GM18907 (cell line): ENCODE measurements around the gene OR7A10.

ENCODE experiments used
- ATAC-seq: cut with Tn5 transposase; IDR thresholded peaks from one replicate; pipeline ENCODE4 v1.9.1; 2021; ENCODE audit warnings: mild to moderate bottlenecking, moderate library complexity; ENCODE audit not compliant: unreplicated experiment

The OR7A10 gene

DNA sequence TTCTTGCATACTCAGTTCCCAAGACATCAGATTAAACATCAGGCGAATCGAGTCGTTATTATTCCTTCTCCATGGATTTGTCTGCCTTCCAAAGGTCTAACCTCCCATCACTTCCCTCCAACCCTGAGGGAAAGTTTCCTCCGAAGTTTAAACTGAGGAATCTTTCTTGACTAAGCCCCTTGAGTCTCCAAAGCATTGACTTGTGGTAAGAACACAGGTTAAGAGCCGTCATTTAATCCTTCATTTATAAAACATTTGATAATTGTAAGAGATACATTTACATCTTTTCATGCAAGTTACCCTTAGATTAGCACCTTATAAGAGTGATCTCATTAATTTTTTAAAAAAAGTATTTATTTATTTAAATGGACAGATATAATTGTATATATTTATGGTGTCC, at the start of gene OR7A10:
OR7A10 (minus strand) TSS at position 101 of the 400 bp plus-strand sequence. CDS start 7,045 bp downstream, outside the sequence.
- no peak for ATAC-seq

DNA sequence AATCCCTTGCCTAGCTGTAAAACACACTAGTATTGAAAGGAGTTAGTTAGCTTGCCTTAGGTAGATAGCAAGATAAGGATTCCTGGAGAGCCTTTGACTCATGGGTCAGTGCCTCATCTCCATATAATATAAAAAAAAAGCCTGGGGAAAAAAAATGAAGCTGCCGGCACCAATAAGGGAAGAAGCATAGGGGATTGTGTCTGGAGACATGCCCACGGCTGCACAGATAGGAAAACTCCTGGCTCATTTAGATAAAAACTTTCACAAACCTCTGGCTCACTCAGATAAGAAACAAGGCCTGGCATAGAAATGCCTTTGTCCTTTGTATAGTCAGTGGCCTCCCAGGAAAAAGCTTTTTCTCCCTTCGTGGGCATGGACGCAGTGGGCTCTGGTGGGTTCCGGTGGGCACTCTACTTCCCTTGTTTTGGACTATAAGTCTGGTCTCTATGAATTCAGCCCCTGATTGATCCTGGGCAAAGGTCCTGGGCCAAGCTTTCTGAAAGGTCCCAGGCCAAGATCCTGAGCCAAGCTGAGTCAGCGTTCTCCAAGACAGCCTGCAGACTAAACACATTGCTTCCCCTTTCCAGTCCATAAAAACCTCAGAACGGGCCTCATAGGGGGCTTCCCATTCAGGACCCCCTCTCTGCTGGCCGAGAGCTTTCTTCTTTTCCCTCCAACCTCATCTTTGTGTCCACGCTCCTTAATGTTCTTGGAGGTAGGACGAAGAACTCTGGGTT, 42.1 kb upstream of the OR7A10 start:
- ATAC-seq: no peak

DNA sequence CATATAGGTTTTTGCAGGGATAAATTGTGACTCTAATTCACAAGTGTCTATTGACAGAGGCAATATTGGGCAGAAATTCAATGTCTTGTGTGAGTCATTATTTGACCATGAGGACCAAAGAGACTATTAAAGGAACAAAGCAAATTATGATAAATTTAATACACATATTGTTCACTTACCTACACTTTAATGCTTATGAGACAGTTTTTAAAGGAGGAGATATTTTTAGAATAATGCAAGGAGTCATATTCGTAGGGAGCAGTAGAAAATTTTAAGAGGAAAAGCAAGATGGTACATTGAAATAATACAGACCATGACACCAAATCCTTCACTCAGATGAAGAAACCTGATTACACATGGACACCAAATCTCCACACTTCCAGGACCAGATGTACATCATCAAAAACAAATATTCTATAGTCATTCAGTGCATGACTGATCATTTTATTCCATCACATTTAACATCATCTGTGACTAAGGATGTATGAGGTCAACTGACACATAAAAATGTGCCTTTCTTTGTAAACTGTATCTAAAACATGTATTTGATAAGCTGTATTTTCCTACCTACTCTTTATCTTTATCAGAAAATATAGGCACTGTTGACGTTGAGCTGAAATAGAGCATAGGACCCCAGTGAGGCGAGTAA, 41.4 kb upstream of the OR7A10 start:
- ATAC-seq: no peak

DNA sequence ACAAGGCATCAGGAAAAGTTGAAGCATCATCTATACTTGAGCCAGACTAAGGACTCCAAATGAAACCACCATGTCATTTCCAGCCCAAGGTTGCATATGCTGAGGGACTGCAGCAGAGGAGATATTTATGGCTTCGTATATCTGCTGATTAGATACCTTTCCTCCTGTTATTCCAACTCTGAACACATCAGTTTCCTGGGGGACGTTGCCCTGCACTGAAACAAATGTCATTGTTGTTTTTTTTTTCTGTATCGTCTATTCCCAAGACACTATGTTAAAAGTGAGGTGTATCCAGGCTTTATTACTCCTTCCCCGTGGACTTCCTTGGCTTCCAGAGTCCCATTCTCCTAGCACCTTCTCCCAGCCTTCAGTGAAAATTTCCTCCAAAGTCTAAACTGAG, 37.3 kb upstream of the OR7A10 start, which contains the start of gene OR7A17:
OR7A17 (minus strand) TSS at position 101 of the 400 bp plus-strand sequence. CDS start 4,777 bp downstream, outside the sequence.
- no peak for ATAC-seq

DNA sequence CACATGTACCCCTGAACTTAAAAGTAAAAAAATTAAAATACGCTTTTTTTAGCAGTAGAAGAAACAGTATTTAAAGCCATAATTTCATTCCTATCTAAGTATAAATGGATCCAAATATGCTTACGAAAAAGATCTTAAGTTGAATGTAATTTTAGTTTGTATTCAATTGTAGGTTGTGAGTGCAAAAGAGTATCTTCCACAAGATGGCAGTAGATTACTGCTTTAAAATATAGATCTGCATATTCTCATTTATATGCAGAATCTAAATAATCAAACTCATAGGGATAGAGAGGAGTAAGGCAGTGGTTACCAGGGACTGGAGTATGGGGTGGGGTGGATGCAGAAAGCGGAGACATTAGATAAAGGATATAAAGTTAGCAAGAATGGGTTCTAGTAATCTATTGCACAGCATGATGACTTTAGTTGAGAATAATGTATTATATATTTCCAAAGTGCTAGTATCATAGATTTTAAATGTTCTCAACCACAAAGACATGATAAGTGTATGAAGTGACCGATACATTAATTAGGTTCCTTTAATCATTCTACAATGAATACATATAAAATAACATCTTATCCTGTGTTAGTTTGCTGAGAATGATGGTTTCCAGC, 23.0 kb upstream of the OR7A10 start:
- no peak for ATAC-seq

DNA sequence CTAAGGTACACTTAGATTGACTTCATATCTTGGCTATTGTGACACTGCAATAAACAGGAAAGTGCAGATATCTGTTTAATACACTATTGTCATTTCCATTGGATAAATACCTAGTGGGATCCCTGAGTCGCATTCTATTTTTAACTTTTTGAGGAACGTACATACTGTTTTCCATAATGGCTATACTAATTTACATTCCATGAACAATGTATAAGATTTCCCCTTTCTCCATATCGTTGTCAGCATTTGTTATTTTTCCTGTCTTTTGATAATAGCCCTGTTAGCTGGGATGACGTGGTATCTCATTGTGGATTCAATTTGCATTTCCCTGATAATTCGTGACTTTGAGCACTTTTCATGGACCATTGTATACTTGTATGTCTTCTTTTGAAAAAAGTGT, 19.8 kb upstream of the OR7A10 start:
- no peak for ATAC-seq

DNA sequence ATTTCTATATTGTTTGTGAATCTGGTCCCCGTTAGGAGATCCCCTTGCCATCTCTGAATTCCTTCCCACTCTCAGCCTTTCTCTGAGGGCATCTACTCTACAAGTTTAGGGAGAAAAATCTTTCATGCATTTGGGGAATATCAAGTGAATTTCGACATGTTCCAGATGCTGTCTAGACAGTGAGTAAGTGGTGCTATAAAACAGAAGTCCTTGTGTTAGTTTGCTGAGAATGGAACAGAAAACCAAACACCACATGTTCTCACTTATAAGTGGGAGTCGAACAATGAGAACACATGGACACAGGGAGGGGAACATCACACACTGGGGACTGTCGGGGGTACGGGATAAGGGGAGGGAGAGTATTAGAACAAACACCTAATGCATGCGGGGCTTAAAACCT, 5.1 kb downstream of the OR7A10 start:
- no peak for ATAC-seq

DNA sequence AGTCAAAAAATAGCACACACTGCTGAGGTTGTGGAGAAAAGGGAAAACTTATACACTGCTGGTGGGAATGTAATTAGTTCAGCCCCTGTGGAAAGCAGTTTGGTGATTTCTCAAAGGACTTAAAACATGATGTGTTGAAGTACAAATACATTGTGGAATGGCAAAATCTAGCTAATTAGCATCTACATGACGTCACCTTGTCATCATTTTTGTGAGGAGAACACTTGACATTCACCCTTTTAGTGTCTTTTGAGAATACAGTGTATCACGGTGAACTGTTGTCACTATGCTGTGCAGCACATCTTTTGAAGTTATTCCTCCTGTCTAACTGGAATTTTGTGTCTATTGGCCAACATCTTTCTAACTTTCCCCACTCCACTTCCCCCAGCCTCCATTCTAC, 5.6 kb downstream of the OR7A10 start:
- no peak for ATAC-seq

DNA sequence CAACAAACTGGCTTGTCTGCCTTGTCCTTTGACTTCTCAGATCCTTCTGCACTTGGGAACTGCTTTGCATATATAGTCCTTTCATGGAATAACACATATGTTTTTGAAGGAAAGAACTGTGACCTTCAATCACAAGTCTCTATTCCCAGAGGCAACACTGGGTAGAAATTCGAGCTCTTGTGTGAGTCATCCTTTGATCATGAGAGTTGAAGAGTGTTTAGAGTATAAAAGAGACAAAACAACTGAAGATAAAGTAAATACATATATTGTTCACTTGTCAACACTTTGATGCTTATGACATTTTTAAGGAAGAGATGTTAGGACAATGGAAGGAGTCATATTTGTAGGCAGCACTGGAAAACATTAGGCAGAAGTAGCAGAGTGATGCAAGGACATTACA, 8.5 kb downstream of the OR7A10 start:
- ATAC-seq: no peak

DNA sequence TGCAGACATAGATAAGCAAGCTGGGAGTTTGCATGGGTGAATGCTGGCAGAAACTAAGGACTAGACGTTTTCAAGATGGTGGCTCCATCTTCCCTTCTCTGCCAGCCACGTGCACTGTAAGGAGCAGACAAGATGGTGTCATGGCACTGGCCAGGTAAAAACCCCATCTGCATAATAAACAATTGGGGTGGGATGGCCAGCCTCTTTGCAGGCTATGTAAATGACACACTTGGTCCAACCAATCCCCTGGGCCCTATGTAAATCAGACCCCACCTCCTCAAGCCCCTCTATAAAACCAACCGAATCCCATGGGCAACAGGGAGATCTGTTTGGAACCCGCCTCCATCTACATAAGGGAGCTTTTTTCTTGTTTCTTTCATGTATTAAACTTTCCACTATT, 11.3 kb downstream of the OR7A10 start:
- ATAC-seq: no peak

DNA sequence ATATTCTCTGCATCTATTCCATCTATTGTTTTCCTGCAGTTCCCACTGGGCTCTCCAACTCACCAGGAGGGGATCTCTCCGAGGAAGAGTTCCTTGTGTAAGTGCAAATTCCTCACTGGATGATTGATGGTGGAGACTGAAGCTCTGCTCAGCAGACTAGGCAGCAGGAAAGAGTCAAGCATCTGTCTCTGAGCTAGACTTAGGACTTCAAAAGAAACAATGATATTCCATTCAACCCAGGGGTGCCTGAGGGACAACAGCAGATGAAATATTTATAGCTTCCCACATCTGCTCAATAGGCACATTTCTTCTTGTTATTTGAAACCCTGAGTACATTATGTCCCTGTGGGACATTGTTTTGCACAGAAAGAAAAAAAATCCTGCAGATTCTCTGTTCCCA, 13.7 kb downstream of the OR7A10 start, which contains the start of the genes OR7A5 and OR7C1:
OR7A5 (minus strand) TSS at position 175 of the 400 bp plus-strand sequence. CDS start 6,944 bp downstream, outside the sequence.
OR7C1 (minus strand) TSS at position 175 of the 400 bp plus-strand sequence. CDS start 35,049 bp downstream, outside the sequence.
- no peak for ATAC-seq

DNA sequence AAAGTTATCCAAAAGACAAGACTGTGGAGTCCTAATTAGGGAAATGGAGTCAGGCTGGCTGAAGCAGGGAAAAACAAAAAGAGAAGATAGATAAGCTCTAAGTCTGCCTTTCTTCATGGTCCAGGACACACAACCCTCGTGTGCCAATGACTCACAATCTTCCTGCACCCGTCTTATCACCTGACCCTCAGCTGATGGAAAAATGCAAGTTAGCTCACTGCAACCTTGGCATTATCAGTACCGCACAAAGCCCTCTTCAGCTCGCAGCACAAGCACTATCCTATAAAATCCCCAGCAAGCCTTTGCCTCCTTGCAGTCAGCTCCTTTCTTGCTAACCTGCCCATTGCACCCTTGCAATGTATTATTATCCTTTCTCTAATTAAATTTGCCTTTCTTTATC, 18.0 kb downstream of the OR7A10 start:
- no peak for ATAC-seq

DNA sequence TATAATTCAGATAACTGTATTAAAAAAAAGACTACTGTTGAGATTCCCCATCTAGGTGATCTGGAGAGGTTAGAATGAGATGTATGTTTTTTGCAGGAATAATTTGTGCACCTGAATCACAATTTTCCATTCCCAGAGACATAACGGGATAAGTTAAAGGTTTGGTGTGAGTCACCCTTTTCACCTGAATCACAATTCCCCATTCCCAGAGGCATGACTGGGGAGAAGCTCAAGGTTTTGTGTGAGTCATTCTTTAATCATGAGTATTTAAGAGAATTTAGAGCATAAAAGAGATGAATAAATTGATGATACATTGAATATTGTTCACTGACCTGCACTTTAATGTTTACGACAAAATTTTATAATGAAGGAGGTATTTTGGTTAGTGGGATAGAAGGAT, 22.7 kb downstream of the OR7A10 start:
- ATAC-seq: no peak

DNA sequence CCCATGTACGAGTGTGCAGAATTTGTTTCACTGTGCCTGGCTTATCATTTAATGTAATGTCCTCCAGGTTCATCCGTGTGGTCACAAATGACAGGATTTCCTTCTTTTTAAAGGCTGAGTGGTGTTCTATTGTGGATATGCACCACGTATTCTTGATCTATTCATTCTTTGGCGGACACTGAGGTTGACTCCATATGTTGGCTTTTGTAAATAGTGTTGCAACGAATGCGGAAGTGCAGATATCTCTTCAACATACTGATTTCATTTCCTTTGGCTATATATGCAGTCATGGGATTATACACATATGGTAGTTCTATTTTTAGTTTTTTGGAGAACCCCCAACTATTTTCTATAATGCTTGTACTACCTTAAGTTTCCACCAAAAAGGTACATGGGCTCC, 26.8 kb downstream of the OR7A10 start:
- no peak for ATAC-seq

DNA sequence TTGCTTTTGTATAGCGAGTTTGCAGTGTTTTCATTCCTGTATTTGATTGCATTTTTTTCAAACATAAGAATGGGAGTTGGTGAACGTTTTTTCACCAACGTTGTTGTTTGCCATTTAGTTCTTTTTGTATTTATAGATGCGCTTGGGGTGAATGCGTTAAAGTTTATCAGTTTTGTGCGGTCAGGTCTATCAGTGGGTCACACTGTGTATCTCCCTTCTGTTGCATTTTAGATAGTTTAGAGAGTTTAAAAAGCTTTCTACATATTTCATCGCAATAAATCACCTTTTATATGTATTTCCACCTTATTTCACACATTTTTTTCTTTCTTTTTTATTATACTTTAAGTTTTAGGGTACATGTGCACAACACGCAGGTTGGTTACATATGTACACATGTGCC, 30.1 kb downstream of the OR7A10 start:
- no peak for ATAC-seq

DNA sequence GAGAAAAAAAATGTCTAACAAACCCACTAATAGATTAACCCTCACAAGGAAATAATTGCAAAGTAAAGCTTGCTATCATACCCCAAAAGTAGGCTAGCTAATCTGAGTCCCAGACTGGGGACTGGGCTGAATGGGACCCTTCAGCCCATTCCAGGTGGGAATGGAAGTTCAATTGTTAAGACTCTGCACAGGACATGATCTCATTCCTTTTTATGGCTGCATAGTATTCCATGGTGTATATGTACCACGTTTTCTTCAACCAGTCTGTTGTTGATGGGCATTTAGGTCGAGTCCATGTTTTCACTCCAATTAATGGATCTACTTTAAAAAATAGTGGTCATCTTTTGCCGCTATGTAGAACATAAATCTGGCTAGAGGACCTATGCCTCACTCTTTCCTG, 31.7 kb downstream of the OR7A10 start:
- no peak for ATAC-seq

DNA sequence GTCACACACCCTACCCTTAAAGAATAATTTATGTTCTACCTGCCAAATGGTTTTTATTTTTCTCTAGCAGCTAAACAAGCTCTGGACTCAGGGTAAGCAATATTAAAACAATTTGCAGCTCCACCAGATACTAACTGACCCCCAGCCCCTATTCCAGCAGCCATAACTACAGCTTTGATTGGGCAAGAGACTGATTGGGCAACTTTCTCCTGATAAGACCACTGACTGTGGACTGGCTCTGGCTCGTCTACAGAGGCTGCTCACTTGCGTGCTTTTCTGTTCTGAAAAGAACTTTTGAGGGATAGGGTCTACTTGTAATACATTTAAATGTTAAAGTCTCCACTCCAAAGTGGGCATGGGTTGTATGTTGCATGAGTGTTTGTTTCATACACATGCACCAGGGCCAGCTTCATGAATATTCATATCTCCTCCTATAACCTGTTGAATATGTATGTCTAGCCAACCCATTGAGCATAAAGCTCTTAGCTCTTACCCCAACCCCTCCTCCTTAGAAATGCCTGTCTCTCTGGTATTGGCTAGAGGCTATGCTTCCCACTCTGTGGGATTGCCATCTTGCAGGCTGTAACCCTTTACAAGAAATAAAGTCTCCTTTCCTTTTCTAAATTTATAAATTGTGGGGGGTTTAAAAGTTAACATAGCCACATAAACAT, 33.6 kb downstream of the OR7A10 start:
- ATAC-seq: no peak

DNA sequence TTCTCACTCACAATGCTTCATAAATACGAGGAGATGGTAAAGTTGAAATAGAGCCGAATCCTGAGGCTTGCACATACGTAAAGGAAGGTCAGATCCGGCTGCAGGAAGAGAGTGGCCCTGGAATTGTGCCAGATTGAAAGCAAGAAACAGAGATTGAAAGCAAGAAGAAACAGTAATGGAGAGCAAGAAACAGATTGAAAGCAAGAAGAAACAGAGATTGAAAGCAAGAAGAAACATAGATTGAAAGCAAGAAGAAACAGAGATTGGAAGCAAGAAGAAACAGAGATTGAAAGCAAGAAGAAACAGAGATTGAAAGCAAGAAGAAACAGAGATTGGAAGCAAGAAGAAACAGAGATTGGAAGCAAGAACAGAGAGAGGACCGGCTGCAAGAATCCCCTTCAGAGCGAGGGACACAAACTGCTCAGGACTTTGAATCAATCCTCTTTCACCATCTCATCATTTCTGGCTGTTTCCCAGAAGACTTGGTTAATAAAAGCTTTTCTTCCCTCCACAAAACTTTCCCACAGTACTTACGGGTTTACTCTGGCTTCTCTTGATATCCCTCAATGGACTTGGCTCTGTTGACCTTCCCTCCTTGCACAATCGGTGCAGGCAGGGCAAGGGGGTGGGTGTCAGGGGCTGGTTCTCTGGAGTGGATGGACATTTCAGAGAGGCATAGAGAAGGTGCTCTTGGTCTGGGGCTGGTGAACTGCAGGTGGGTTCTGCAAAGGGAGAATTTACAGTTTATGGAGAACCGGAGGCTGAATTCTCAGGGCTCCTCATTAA, 39.3 kb downstream of the OR7A10 start:
- no peak for ATAC-seq

DNA sequence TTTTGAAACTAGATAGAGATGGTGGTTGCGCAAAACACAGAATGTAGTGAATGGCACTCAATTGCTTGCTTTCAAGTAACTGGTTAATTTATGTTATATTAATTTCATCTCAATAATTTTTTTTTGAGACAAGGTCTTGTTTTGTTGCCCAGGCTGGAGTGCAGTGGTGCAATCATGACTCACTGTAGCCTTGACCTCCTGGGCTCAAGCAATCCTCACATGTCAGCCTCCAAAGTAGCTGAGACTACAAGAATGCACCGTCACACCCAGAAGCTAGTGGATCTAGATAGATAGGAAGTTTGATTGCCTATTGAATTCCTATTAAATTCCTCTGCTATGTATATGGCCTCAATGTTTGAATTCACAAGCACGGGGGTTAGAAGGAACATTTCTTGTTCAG, 44.0 kb downstream of the OR7A10 start:
- no peak for ATAC-seq

DNA sequence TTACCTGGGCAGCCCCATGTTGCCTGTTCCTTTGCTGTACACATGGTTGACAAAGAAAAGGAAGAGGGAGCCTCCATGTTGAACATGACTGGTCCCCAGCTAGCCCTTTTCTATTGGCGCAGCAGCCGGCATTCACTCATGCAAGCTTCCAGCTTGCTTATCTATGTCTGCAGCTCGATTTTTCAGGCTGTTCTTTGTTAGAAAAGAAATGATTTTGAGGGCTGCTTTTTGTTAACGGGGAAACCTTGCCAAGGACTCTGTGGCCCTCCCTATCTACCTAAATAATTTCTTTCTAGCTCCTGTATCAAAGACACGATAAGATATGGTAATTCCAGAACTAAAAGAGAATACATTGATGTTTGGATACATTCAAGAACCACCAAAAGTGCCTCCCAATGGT, 50.0 kb downstream of the OR7A10 start:
- no peak for ATAC-seq
